ENCODE data around the gene PLEKHB1.

DNA sequence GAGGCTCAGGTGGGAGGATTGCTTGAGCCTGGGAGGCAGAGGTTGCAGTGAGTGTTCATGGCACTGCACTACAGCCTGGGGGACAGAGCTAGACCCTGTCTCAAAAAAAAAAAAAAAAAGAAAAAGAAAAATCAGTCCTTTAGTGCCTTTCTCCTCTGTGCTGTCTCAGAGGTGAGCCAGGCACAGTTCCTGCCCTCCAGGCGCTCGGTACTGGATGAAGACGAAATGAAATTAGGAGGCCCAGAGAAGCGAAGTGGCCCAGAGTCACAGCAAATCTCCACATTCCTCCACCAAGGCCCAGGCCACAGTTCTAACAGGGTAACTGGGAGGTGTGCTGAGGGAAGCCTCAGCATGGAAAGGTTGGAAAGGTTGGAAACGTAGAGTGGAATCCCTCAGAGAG is 4.9 kb downstream of the PLEKHB1 start:
- TF ChIP-seq POLR2A (IDR thresholded peaks at IDR 0.05) (no peak), CTCF (IDR thresholded peaks at IDR 0.05) (no peak)
